Measurements from ENCODE around the gene DCUN1D2.

The DCUN1D2 gene

GRCh38 chr13:113519556-113519955 lies 29.0 kb upstream of the DCUN1D2 start:
- peak; percentile 25 for DNase-seq (ENCODE audit: low spot score)

- peak; percentile 57 for DNase-seq (ENCODE audit: low spot score)
Measured at GRCh38 chr13:113518076-113518803, 27.7 kb upstream of the DCUN1D2 start.

- DNase-seq (ENCODE audit: low spot score), result no peak
Measured at GRCh38 chr13:113514847-113515246, 24.3 kb upstream of the DCUN1D2 start.

- no peak for DNase-seq (ENCODE audit: low spot score)
Measured at GRCh38 chr13:113513761-113514160, 23.2 kb upstream of the DCUN1D2 start.

- no peak for DNase-seq (ENCODE audit: low spot score)
Measured at GRCh38 chr13:113511361-113511760, 20.9 kb upstream of the DCUN1D2 start.

- DNase-seq (ENCODE audit: low spot score), result no peak
Measured at GRCh38 chr13:113510871-113511270, 20.4 kb upstream of the DCUN1D2 start.

- no peak for DNase-seq (ENCODE audit: low spot score)
Measured at GRCh38 chr13:113509989-113510388, 19.5 kb upstream of the DCUN1D2 start.

- no peak for DNase-seq (ENCODE audit: low spot score)
Measured at GRCh38 chr13:113508521-113509254, 18.2 kb upstream of the DCUN1D2 start.

GRCh38 chr13:113507505-113508345 lies 17.2 kb upstream of the DCUN1D2 start:
- DNase-seq (ENCODE audit: low spot score), result no peak

- DNase-seq (ENCODE audit: low spot score), result no peak
Measured at GRCh38 chr13:113506871-113507388, 16.4 kb upstream of the DCUN1D2 start.

- DNase-seq (ENCODE audit: low spot score), result no peak
Measured at GRCh38 chr13:113506025-113506685, 15.6 kb upstream of the DCUN1D2 start.

- no peak for DNase-seq (ENCODE audit: low spot score)
Measured at GRCh38 chr13:113502686-113503085, 12.2 kb upstream of the DCUN1D2 start.

- no peak for DNase-seq (ENCODE audit: low spot score)
Measured at GRCh38 chr13:113500530-113501265, 10.2 kb upstream of the DCUN1D2 start.

- DNase-seq (ENCODE audit: low spot score), result no peak
Measured at GRCh38 chr13:113499936-113500335, 9.4 kb upstream of the DCUN1D2 start.

- DNase-seq (ENCODE audit: low spot score), result no peak
Measured at GRCh38 chr13:113498905-113499304, 8.4 kb upstream of the DCUN1D2 start.

GRCh38 chr13:113497217-113497616 lies 6.7 kb upstream of the DCUN1D2 start:
- no peak for DNase-seq (ENCODE audit: low spot score)

GRCh38 chr13:113495494-113496210 lies 5.1 kb upstream of the DCUN1D2 start:
- no peak for DNase-seq (ENCODE audit: low spot score)

GRCh38 chr13:113493315-113493951 lies 2.9 kb upstream of the DCUN1D2 start:
- DNase-seq (ENCODE audit: low spot score), result no peak

GRCh38 chr13:113491982-113492381 lies 1.5 kb upstream of the DCUN1D2 start:
- no peak for DNase-seq (ENCODE audit: low spot score)

- no peak for DNase-seq (ENCODE audit: low spot score)
Measured at GRCh38 chr13:113491418-113491883, 940 bp upstream of the DCUN1D2 start.
